Activated T-helper 1 cell treated with anti-CD3 and anti-CD28 coated beads, Interleukin-12 subunit alpha, Interleukin-12 subunit beta, Interleukin-2, Interleukin-4 antibody, amounts not matched to agents 30 ng/mL and 10 ng/mL and 1 ng/mL, durations not matched to agents 14 hours and 24 hours and 36 hours (primary cell): ENCODE measurements around the gene ANKRD53. TPM values are rescaled to one million over a fixed set of nuclear protein-coding genes. Genes with fewer than 3 reads are reported as not detected.

Source experiments
- total RNA-seq: library from RNA; stranded (reverse); gene quantifications from 2 replicates; pipeline ENCODE4 v1.2.3, GENCODE V29; 2022

Gene ANKRD53
- total RNA-seq, 1 donor from 2014 or later: not detected

Other genes starting within 250 kb of the ANKRD53 start
- gene ADD2, start 210.4 kb upstream of the ANKRD53 start, total RNA-seq: 6.9 and 9.0 TPM in 2 replicates
- not detected in 2 replicates for gene FIGLA, start 188.0 kb upstream of the ANKRD53 start, total RNA-seq
- gene CLEC4F, start 158.0 kb upstream of the ANKRD53 start, total RNA-seq: 0.10 TPM in 1 of 2 replicates, not detected in the other
- not detected in 2 replicates for gene CD207, start 142.8 kb upstream of the ANKRD53 start, total RNA-seq
- not detected in 2 replicates for gene VAX2, start 78.1 kb upstream of the ANKRD53 start, total RNA-seq
- gene ATP6V1B1, start 42.7 kb upstream of the ANKRD53 start, total RNA-seq: not detected in 2 replicates
- 89.4 and 97.4 TPM in 2 replicates for gene TEX261, start 16.2 kb downstream of the ANKRD53 start, total RNA-seq
- gene NAGK, start 90.0 kb downstream of the ANKRD53 start, total RNA-seq: 75.2 and 83.2 TPM in 2 replicates
- gene MCEE, start 151.6 kb downstream of the ANKRD53 start, total RNA-seq: 11.4 and 14.7 TPM in 2 replicates
- 67.5 and 68.8 TPM in 2 replicates for gene MPHOSPH10, start 152.0 kb downstream of the ANKRD53 start, total RNA-seq
- gene PAIP2B, start 248.5 kb downstream of the ANKRD53 start, total RNA-seq: 0.41 and 0.44 TPM in 2 replicates